HCT116 (cell line): Measurements from ENCODE around the gene ZNF555.

Experiments
- ELF1 ChIP-seq: IDR thresholded peaks from 2 replicates; pipeline ENCODE4 v1.6.1; 2012; ENCODE audit warnings: low read depth, borderline replicate concordance
- POLR2A ChIP-seq: IDR thresholded peaks from 2 replicates; pipeline ENCODE4 v1.7.0; 2011; ENCODE audit warnings: borderline replicate concordance; ENCODE audit not compliant: insufficient read depth, insufficient read length; ENCODE audit errors: extremely low read depth

DNA sequence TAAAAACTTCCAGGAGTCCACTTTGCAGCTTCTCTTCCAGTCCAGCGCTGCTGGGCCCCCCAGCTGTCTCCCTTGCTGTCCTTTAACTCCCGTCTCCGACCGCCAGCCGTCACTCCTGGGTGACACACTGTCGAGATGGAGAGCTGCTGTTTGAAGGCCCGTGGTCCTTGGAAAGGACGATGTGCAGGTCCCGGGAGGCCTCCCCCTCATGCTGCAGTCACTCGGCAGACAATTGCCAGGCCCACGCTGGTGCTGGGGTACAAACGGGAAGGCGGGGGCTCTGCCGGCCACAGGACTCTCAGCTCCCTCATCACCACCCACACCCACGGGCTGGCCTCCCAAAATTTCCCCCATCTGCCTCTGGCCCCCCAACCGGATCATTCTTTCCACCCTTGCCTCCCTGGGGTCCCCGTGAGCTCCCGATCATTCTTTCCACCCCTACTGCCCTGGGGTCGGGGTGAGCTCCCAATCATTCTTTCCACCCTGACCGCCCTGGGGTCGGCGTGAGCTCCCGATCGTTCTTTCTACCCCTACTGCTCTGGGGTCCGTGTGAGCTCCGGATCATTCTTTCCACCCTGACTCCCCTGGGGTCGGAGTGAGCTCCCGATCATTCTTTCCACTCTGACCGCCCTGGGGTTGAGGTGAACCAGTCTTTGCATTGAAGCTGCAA is 37.7 kb upstream of the ZNF555 start:
- TF ChIP-seq POLR2A (no peak), ELF1 (no peak)
